SKM-1 treated with dmso at 0.1 percent for 144 hours (cell line): Measurements from ENCODE around the gene PTPRH.
A peak's percentile ranks its signal among the peaks of the same experiment; 100 is the strongest.
"Not testable (repeated sequence)": the region's sequence is repeated elsewhere in the genome, so short reads cannot be mapped to it uniquely, and the experiment has no call there.

ENCODE experiments used
- DNase-seq: peaks from one replicate; lab custom pipeline; 2025; ENCODE audit not compliant: unreplicated experiment; lab: John Stamatoyannopoulos, UW

The PTPRH gene

DNA sequence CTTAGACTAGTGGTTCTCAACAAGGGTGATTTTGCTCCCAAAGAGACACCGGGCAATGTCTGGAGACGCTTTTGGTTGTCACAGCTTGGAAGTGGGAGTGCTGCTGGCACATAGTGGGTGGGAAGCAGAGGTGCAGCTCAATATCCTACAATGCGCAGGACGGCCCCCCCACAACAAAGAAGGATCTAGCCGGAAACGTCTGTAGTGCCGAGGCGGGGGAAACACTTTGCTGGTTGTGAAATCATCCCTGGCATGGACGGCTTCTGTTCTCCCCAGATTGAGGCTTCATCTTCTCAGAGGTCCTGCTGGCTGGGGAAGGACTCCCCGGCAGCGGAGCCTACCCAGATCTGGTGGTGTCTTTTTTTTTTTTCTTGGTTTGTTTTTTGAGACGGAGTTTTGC, 15.8 kb downstream of the PTPRH start:
- no peak for DNase-seq

DNA sequence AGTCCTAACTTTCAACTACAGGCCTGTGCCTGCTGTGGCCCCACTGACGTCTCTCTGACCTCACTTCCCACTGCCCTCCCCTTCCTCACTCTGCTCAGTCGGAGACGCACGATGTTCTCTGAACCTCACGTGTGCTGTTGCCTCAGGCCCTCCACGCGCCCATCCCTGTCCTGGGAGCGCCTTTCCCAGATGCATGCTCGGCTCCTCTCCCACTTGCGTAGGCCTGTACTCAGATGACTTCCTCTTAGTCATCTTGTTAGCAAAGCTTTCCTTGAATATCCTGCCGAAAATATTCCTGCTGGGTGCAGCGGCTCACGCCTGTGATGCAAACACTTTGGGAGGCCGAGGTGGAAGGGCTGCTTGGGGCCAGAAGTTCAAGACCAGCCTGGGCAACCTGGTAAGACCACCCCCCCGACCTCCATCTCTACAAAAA, 19.9 kb downstream of the PTPRH start:
- no peak for DNase-seq

DNA sequence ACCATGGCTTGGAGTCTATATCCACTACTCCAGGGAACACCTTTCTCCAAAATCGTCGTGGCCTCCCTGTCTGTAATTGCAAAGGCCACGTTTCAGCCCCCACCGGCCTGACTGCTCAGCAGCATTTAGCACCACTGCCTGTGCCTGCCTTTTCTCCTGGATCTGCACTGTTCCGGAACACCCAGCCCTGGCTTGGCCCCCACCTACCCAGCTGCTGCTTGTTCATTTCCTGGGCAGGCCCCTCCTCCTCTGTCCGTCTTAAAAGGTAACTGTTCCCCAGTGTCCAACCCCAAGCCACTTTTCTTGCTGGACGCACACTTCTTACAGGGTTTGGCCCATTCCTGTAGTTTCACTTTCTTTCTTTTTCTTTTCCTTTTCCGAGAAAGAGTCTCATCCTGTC, 20.7 kb downstream of the PTPRH start:
- DNase-seq = no peak

DNA sequence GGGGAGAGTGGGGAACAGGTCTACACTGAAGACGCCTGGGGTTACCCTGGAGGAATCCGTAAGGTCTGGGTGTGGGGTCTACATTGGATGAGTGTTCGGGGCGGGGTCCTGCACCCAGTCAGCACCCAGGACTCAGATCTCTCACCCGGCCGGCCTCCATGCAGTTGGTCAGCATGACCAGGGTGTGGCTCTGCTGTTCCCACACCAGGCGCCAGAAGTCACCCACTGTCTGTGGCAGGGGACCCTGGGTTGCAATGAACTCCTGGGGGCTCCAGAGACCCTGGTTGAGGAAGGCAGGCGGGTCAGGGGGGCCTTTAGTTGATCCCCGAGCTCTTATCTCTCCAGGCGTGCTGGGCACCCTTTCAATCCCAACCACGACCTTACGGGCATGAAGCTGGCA, 23.2 kb downstream of the PTPRH start:
- DNase-seq = no peak

DNA sequence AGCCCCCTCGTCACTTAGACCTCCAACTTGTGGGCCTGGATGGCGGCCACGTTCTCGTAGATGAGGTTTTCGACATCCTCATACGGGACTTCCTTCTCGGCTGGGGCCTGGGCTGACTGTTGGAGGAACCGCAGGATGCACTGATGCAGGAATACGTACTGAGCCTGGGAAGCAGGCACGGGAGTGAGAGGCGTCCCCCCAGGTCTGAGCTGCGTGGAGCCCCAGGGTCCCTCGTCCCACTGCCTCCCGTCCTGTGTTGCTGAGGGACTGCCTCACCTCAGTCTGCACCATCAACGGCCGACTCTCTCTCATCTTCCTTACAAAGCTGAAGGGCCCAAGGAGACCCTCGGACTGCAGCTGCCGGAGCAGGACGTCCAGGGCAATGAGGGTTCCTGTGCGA, 27.6 kb downstream of the PTPRH start:
- no peak for DNase-seq

DNA sequence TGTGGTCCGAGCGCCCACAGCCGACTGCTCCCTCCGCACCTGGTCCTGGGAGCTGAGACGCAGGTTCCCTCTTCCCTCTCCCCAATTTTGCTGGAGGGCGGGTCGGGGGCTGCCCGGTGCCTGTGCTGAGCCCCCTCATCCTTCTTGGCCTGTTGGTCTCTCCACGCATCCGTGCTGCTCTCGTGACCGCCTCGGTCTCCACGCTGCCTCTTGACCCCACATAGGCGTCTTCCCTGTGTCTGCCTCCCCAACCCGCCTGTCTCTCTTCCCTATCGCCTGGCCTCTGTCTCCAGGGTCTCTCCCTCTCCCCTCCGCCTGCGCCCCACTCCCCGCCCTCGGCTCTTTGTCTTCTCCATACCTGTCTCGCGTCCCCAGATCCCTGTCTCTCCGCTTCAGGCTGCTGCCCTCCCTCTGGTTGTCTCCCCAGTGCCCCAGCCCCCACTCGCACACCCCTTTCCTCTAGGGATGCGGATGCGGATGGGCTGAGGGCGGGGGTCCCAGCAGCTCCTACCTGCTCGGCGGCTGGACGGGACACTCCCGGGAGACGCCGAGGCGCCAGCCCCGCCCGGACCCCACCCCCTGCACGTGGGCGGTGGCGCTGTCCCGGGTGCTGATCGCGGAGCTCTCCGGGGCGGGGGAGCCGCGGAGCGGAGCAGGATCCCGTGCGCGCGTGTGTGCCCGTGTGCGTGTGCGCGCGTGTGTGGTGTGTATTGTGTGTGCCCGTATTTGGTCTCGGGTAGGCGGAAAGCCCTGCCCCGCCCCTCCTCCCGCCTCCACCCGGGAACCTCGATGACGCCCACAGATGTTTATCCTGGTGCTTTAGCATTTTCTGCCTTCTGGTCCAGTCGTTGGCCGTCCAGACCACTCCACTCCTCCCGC, 29.5 kb downstream of the PTPRH start, which contains the start of gene SYT5:
Gene SYT5, minus strand, starts transcription at position 684 of the 879 bp plus-strand sequence. CDS start 1,248 bp downstream, outside the sequence.
- no peak for DNase-seq

DNA sequence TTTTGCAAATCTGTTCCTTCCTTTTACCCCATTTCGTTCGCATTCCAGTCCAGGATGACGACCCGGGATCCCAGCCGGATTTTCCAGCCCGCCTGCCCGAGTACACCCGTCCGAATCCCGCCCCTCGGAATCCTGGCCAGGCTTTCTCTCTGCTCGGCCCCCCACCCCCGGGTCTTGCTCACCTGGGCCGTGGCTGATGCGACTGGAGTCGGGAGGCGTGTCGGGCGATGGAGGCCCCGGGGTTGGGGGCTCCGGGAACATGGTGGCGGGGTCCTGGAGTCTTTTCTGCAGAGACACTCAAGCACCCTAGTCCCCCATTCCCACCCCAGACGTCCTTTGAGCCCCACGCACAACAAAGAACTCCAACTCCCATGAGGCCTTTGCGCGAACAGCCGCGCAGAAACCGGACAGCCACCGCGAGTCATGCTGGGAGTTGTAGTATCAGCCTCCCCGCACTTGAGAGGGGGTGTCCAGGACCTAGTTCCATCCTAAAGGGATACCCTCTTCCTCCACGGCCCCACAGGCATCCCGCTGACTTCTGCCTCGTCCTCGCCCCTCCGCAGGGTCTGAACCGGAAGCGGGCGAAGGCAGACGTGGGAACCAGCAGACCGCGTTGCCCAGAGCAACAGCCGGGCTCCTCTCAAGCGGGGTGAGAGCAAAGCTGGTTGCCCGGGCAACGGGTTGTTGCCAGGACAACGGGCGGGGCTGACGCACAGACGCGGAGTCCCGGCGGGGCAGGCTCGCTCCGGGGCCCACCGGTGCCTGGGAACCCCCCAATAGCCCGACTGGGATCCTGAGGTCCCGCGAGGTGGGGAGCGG, 30.3 kb downstream of the PTPRH start:
- peak; percentile 29 for DNase-seq

DNA sequence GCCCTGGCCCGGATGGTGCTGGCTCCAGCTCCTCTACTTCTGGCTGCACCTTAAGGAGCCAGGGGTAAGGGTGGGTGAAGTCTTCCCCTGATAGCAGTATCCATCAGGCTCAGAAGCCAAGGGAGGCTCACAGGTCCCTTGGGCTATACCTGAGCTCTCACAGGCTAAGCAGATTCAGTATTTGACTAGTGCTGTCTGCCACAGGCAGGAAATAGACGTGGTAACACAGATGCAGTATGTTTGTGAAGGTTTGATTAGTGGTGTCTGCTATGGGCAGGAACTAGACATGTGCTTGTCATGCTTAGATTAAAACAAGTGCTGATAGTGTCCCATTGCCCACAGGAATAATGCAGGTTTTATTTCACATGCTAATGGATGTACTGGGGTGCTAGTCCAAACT, 33.2 kb downstream of the PTPRH start:
- DNase-seq = no peak

DNA sequence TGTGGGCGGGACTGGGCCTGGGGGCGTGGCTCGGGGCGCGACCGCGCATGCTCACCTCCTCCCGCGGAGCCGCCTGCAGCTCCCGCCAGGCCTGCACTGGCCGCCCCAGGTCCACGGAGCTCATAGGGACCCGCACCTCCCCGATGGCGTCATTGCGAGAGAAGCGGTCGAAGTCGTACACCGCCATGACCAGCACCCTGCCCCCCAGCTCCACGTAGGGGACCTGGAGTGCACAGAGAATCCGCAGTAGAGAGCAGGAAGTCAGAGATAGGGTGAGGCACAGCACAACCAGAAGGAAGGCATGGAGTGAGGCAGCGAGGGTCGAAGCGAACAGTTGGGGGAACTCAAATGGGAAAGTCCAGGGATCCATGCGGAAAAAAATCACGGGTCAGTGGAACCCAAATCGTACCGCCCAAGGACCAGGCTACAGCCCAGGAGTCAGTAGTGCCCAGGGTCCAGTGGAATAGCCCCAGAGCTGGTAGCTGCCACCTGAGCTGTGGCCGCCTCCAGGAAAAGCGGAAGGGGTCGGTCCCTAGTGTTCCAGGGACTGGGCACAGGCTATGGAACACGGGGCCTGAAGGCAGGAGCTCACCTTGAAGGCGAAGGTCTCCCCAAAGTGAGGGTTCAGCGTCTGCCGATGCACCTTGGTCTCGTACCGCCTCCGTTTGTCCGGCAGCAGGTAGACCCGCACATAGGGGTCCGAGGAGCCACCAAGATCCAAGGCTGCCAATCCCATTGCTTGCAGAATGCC, 34.0 kb downstream of the PTPRH start:
- no peak for DNase-seq

DNA sequence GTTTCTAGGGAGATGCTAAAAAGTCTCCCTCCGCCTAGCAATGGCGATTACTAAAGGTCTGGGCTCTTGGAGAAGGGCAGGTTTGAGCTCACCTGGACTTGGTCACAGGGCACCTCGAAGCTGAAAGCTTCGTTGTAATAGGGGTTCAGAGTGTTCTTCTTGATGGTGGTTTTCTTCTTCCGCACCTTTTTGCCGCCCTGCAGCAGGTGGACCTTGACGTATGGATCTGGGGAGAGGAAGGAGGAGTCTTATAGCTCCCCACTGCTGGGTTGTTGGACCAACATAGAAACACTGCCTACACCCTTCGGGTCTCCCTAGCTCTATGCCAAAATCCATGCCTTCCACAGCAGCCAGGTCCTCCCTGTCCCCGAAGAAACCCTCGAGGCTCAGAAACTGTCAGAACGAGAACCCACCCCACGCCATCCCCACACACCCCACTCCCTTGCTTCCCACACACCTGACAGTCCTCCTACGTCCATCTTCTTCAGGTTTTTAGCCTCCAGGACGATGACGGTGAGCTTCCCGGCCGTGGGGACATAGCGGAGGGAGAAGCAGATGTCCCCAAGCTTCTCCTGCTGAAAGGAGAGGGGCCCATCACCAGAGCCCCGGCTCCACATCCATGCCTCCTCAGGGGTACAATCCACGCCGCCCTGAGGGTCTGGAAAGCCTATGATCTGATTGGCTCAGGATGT, 34.7 kb downstream of the PTPRH start:
- no peak for DNase-seq

DNA sequence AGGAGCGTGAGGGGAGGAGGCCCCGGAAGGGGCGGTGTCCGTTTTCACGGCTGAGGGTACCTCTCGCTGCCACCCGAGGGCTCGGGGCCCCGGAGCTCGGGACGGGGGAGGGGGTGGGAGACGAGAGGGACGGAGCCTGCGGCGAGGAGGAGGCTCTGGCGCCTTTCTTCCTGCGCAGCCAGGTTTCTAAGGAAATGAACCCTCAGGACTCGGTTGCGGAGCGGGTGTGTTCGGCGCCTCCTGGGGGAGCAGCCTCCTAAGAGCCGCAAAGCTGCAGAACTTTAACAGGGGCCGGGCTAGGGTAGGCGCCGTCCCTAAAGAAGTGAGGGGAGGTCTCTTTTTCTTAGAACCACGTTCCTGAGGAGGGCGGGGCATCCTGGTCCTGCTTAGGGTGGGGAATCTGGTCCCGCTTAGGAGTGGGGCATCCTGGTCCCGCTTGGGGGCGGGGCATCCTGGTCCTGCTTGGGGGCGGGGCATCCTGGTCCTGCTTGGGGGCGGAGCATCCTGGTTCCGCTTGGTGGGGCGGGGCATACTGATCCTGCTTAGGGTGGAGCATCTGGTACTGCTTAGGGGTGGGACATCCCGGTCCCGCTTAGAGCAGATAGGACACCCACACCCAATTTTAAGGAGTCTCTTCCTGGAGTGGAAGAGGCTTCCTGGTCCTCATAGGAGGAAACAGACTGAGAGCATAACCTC, 35.4 kb downstream of the PTPRH start:
- peak; percentile 32 for DNase-seq

DNA sequence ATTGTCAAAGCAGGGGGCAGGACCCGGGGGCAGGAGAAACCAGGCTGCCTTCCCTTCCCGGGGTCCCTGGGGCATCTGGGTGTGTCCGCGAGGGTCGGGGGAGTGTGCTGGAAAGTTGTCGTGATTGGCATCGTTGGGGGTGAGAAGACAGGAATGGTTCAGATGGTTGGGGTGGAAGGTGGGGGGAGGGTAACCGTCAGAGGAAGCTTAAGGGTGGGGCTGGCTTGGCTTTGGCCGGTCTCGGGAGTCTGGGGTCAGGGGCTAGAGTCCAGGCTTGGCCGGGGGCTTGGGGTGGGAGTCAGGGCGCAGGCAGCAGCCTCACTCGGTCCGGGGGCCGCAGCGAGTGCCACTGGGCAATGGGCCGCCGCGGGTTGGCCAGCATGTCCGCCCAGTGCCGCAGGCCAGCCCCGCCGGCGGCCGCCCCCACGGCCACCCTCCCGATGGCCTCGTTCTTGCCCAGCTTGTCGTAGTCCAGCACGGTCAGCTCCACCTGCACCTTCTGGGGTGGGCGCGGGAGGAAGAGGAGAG, 36.1 kb downstream of the PTPRH start:
- no peak for DNase-seq

DNA sequence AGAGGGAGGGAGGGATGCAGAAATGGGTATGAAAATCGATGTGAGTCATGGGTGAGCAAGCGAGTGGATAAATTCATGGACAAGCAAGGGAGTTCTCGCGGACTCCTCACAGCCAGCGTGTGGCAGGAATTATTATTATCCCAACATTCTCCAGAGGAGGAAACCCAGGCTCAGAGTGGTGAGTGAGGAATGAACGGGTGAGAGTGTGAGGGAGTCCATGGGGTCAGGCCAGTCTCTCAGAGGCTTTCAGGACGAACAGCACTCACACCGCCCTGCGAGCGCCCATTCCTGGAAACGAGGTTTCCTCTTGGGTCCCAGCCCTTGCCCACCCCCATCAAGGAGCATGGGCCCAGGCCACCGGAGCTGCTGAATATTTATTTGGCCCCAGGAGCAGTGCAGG, 36.6 kb downstream of the PTPRH start:
- no peak for DNase-seq

DNA sequence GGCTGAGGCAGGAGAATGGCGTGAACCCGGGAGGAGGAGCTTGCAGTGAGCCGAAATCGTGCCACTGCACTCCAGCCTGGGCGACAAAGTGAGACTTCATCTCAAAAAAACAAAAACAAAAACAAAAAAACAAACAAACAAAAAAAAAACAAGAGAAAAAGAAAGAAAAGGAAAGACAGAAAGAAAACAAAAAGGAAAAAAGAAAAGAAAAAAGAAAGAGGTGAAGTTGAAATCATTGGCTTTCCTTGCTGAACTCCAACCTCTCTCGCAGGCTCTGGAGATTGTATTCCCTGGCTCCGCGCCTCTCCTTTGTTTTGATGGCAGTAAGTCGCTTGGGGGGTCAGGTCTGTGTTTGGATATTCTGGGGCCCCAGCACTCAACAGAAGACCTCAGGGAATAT, 37.0 kb downstream of the PTPRH start:
- not testable (repeated sequence) for DNase-seq

DNA sequence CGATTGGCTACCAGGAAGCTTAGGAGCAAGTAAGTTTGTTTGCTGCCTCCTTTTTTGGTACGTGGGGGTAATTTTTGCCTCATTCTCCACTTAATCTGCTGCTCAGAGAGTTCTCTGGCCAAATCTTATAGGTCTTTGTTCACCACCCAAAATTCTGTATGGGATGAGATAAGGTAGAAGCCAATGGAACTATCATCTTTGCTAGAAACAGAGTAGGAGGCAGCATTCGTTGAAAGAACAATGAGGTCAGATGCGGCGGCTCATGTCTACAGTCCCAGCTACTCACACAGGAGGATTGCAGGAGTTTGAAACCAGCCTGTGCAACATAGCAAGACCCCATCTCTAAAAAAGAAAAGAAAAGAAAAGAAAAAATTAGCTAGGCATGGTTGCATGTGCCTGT, 37.9 kb downstream of the PTPRH start:
- no peak for DNase-seq

DNA sequence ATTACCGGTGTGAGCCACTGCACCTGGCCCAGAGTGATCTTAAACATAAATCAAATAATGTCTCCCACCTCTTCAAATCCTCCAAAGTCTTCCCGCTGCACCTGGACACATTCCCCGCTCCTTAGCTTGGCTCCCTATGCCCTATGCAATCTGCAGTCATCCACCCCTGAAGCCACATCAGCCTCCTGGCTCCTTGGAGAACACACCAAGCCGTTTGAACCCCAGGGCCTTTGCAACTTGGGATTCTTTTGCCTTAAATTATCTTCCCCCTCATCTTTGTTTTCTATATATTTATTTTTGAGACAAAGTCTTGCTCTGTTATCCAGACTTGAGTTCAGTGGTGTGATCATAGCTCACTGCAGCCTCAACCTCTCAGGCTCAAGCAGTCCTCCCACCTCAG, 40.2 kb downstream of the PTPRH start:
- DNase-seq = no peak

DNA sequence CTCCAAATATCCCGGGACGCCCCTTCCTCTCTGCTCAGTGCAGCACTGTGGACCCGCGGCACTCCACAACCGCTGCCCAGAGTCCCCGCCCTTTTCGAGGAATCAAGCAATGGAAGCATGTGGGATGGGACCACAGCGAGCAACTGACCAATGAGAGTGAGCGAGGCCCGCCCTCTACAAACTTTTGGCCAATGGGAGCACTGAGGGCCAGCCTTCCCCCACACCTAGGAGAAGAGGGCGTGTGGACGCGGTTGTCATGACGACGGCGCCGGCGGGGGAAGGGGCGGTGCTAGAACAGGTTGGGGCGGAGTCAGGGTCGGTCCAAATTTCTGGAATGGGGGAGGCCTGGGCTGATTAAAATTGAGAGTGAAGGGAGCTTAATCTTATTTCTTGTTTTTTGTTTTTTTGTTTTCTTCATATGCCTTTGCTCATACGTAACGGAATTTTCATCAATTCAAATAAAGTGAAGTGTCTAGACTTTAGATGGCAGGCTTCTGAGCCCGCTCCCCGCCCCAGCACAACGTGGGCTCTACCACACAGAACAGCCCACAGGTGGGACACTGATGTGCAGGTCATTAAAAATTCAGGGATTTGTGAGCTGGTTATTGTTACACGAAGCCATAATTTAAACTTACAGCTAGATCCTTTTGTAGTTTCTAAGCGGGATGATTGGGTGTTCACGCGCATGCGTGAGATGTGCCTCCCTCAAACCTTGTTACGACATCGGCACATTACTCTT, 42.6 kb downstream of the PTPRH start, which contains the start of gene DNAAF3:
Gene DNAAF3, minus strand, starts transcription at position 84 of the 739 bp plus-strand sequence. CDS start 200 bp downstream, outside the sequence.
- peak; percentile 83 for DNase-seq

DNA sequence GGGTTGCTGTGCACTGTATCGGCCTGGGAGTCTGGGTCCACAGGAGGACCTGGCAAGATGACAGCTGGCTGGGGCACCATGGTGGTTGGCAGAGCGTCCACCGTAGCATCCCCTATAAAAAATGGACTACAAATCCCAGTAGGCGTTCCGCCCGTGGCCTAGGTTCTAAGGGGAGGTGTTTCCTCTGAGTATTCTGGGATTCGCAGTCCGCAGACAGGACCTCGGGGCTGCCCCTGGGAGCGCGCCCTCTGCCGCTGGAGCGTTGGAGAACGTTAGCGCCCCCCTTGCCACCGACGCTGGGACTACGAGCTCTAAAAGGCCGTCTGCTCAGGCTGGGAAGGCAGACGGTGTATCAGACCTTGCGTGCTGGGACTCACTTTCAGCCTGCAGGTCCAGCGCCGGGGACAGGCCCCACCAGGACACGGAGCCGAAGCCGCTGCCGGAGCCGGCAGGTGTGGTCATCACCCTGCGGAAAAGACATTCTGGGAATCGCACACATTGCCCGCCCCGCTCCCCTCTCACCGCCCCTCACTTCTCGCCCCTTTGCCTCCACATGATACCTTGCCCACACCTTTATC, 43.3 kb downstream of the PTPRH start:
- peak; percentile 73 for DNase-seq
